SK-N-SH treated with all-trans-retinoic acid at 6 μM for 48 hours (cell line): Measurements from ENCODE around the gene ME1.
"Not testable (repeated sequence)": the region's sequence is repeated elsewhere in the genome, so short reads cannot be mapped to it uniquely, and the experiment has no call there.

Source experiments
- ATAC-seq: fragments of 200-7000 bp; cut with Tn5 transposase; 3 replicates; pipeline ENCODE4 v1.9.1; 2020; ENCODE audit warnings: mild to moderate bottlenecking, moderate library complexity
- ARNTL ChIP-seq: fragments of 450-650 bp; formaldehyde crosslinking; IDR thresholded peaks from 2 replicates; pipeline ENCODE4 v1.5.0; 2020; ENCODE audit warnings: low read depth, mild to moderate bottlenecking, moderate library complexity, borderline replicate concordance
- BACH2 ChIP-seq: fragments of 250-450 bp; sonication (Bioruptor Pico); IDR thresholded peaks from 2 replicates; pipeline ENCODE4 v1.9.0; 2021; ENCODE audit warnings: mild to moderate bottlenecking, borderline replicate concordance
- CSDC2 ChIP-seq: fragments of 250-450 bp; sonication (Bioruptor Pico); IDR thresholded peaks from 2 replicates; pipeline ENCODE4 v1.5.0; 2020; ENCODE audit warnings: mild to moderate bottlenecking, moderate library complexity
- ESRRG ChIP-seq: fragments of 250-450 bp; sonication (Bioruptor Pico); IDR thresholded peaks from 2 replicates; pipeline ENCODE4 v1.6.1; 2021; ENCODE audit warnings: mild to moderate bottlenecking
- ISL1 ChIP-seq: fragments of 250-450 bp; sonication (Bioruptor Pico); IDR thresholded peaks from 2 replicates; pipeline ENCODE4 v2.1.2; 2022; ENCODE audit warnings: mild to moderate bottlenecking, moderate library complexity
- OSR1 ChIP-seq: fragments of 250-450 bp; sonication (Bioruptor Pico); IDR thresholded peaks from 2 replicates; pipeline ENCODE4 v1.8.0; 2022; ENCODE audit warnings: moderate library complexity, mild to moderate bottlenecking, inconsistent platforms
- PPARA ChIP-seq: fragments of 250-450 bp; sonication (Bioruptor Pico); IDR thresholded peaks from 2 replicates; pipeline ENCODE4 v1.5.0; 2020; ENCODE audit warnings: mild to moderate bottlenecking, borderline replicate concordance
- RARB ChIP-seq: fragments of 250-450 bp; sonication (Bioruptor Pico); IDR thresholded peaks from 2 replicates; pipeline ENCODE4 v1.8.0; 2021; ENCODE audit warnings: mild to moderate bottlenecking, moderate library complexity
- SNAI2 ChIP-seq: fragments of 250-450 bp; sonication (Bioruptor Pico); IDR thresholded peaks from 2 replicates; pipeline ENCODE4 v1.5.0; 2020; ENCODE audit warnings: mild to moderate bottlenecking, moderate library complexity
- TCF4 ChIP-seq: fragments of 250-450 bp; sonication (Bioruptor Pico); IDR thresholded peaks from 2 replicates; pipeline ENCODE4 v1.8.0; 2021; ENCODE audit warnings: mild to moderate bottlenecking, moderate library complexity, borderline replicate concordance
- ZC3H10 ChIP-seq: fragments of 250-450 bp; sonication (Bioruptor Pico); IDR thresholded peaks from 2 replicates; pipeline ENCODE4 v1.5.1; 2021; ENCODE audit warnings: mild to moderate bottlenecking, moderate library complexity
- ZFP3 ChIP-seq: fragments of 250-450 bp; sonication (Bioruptor Pico); IDR thresholded peaks from 2 replicates; pipeline ENCODE4 v1.5.0; 2020; ENCODE audit warnings: mild to moderate bottlenecking, moderate library complexity
- ZNF565 ChIP-seq: fragments of 450-650 bp; formaldehyde crosslinking; conservative IDR thresholded peaks from 2 replicates; pipeline ENCODE4 v1.5.0; 2020; ENCODE audit warnings: low read depth, mild to moderate bottlenecking, moderate library complexity
- ZNF70 ChIP-seq: fragments of 450-650 bp; formaldehyde crosslinking; IDR thresholded peaks from 2 replicates; pipeline ENCODE4 v1.5.0; 2020; ENCODE audit warnings: mild to moderate bottlenecking, moderate library complexity
- ZNF8 ChIP-seq: fragments of 450-650 bp; formaldehyde crosslinking; IDR thresholded peaks from 2 replicates; pipeline ENCODE4 v1.5.0; 2020; ENCODE audit warnings: mild to moderate bottlenecking, moderate library complexity
- TF ChIP-seq, protein P1 (sequence below): fragments of 250-450 bp; sonication (Bioruptor Pico); IDR thresholded peaks from 2 replicates; pipeline ENCODE4 v1.5.1; 2021; ENCODE audit warnings: mild to moderate bottlenecking, moderate library complexity
- TF ChIP-seq, protein P2 (sequence below): fragments of 250-450 bp; sonication (Bioruptor Pico); IDR thresholded peaks from 2 replicates; pipeline ENCODE4 v1.8.0; 2021; ENCODE audit warnings: low read depth, mild to moderate bottlenecking, moderate library complexity, borderline replicate concordance
- TF ChIP-seq, protein P3 (sequence below): fragments of 250-450 bp; sonication (Bioruptor Pico); IDR thresholded peaks from 2 replicates; pipeline ENCODE4 v1.5.0; 2020; ENCODE audit warnings: mild to moderate bottlenecking, moderate library complexity
- TF ChIP-seq, protein P4 (sequence below): fragments of 250-450 bp; sonication (Bioruptor Pico); IDR thresholded peaks from 2 replicates; pipeline ENCODE4 v1.8.0; 2020; ENCODE audit warnings: mild to moderate bottlenecking, moderate library complexity, borderline replicate concordance

ME1 gene

DNA sequence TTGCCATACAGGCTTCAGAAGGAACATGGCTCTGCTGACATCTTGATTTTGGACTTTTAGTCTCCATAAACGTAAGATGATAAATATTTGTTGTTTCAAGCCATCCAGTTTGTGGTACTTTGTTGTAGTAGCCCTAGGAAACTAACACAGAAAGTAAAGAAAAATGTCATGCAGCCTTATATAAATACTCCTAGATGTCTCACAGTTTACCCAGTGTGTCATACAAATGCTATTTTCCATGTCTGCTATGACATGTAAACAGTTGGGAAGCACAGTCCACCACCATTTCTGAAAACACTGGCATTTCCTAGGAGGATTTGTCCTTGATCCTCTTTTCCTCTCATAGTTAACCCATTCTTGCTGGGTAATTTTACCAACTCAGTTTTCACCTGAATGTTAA lies 30.6 kb upstream of the ME1 start (continued):
- TF ChIP-seq, protein P1, sequence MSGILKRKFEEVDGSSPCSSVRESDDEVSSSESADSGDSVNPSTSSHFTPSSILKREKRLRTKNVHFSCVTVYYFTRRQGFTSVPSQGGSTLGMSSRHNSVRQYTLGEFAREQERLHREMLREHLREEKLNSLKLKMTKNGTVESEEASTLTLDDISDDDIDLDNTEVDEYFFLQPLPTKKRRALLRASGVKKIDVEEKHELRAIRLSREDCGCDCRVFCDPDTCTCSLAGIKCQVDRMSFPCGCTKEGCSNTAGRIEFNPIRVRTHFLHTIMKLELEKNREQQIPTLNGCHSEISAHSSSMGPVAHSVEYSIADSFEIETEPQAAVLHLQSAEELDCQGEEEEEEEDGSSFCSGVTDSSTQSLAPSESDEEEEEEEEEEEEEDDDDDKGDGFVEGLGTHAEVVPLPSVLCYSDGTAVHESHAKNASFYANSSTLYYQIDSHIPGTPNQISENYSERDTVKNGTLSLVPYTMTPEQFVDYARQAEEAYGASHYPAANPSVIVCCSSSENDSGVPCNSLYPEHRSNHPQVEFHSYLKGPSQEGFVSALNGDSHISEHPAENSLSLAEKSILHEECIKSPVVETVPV (CRISPR knock-in tag): no peak
- no peak for TF ChIP-seq ZC3H10

DNA sequence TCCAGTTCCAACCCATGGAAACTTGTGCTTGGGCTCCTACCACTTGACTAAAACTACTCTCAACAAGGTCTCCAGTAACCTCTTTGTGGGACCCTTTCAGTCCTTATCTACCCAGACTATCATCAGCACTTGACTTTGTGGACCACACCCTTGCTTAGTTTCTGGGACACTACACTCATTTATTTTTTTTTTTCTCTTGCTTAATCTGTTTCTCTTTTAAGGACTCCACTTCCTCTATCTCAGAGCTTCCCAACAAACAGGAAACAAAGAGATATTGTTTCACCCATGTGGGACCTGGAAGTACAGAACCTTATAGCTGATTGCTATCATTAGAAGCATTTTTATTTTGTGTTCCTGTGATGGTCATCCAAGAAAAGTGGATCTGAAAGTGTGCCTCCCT lies 28.8 kb upstream of the ME1 start:
- no peak for ATAC-seq

DNA sequence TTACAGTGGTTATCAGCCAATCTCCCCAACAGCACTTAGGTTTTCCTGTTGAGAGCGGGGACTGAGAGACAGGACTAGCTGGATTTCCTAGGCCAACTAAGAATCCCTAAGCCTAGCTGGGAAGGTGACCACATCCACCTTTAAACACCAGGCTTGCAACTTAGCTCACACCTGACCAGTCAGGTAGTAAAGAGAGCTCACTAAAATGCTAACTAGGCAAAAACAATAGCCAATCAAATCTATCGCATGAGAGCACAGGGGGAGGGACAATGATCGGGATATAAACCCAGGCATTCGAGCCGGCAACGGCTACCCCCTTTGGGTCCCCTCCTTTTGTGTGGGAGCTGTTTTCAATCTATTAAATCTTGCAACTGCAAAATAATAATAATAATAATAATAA lies 19.2 kb upstream of the ME1 start:
- not testable (repeated sequence) for ATAC-seq

More for the DNA sequence above, 28.8 kb upstream of the ME1 start:
- TF ChIP-seq ZC3H10 (no peak), ARNTL (no peak), CSDC2 (CRISPR knock-in tag) (no peak), OSR1 (no peak)

DNA sequence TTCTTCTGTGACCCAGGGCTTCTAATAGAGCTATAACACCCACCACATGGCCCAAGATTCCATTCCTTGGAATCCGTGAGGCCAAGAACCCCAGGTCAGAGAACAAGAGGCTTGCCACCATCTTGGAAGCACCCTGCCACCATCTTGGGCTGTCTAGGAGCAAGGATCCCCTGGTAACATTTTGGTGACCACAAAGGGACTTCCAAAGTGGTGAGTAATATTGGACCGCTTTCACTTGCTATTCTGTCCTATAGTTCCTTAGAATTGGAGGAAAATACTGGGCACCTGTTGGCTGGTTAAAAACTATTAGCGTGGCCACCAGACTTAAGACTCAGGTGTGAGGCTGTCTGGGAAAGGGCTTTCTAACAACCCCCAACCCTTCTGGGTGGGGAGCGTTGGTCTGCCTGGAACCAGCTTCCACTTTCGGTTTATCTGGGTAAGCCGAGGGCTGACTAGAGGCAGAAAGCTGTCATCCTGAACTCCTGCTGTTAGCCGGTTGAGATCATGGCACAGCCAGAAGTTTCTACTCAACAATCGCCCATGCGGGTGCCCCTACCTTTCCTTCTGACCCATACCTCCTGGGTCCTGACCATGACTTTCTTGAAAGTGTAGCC lies 13.3 kb upstream of the ME1 start:
- not testable (repeated sequence) for ATAC-seq

DNA sequence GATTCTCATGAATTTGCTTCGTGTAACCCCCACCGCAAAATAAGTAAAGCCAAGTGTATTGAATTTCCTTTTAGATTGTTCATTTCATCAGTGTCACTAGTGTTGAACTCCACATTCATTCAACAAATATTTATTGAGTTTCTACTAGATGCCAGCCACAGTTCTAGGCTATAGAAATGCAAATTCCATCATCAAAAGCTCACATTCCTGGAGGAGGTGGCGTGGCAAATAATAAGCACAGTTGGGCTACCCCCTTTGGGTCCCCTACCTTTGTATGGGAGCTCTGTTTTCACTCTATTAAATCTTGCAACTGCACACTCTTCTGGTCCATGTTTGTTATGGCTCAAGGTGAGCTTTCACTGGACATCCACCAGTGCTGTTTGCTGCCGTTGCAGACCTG lies 12.7 kb upstream of the ME1 start:
- ATAC-seq: no peak
- TF ChIP-seq, protein P2, sequence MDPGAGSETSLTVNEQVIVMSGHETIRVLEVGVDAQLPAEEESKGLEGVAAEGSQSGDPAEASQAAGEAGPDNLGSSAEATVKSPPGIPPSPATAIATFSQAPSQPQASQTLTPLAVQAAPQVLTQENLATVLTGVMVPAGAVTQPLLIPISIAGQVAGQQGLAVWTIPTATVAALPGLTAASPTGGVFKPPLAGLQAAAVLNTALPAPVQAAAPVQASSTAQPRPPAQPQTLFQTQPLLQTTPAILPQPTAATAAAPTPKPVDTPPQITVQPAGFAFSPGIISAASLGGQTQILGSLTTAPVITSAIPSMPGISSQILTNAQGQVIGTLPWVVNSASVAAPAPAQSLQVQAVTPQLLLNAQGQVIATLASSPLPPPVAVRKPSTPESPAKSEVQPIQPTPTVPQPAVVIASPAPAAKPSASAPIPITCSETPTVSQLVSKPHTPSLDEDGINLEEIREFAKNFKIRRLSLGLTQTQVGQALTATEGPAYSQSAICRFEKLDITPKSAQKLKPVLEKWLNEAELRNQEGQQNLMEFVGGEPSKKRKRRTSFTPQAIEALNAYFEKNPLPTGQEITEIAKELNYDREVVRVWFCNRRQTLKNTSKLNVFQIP: no peak
- TF ChIP-seq SNAI2 (CRISPR knock-in tag): no peak
- TF ChIP-seq, protein P1 (CRISPR knock-in tag): no peak
- no peak for TF ChIP-seq ZNF70 (CRISPR knock-in tag)
- TF ChIP-seq CSDC2 (CRISPR knock-in tag): no peak
- TF ChIP-seq, protein P3, sequence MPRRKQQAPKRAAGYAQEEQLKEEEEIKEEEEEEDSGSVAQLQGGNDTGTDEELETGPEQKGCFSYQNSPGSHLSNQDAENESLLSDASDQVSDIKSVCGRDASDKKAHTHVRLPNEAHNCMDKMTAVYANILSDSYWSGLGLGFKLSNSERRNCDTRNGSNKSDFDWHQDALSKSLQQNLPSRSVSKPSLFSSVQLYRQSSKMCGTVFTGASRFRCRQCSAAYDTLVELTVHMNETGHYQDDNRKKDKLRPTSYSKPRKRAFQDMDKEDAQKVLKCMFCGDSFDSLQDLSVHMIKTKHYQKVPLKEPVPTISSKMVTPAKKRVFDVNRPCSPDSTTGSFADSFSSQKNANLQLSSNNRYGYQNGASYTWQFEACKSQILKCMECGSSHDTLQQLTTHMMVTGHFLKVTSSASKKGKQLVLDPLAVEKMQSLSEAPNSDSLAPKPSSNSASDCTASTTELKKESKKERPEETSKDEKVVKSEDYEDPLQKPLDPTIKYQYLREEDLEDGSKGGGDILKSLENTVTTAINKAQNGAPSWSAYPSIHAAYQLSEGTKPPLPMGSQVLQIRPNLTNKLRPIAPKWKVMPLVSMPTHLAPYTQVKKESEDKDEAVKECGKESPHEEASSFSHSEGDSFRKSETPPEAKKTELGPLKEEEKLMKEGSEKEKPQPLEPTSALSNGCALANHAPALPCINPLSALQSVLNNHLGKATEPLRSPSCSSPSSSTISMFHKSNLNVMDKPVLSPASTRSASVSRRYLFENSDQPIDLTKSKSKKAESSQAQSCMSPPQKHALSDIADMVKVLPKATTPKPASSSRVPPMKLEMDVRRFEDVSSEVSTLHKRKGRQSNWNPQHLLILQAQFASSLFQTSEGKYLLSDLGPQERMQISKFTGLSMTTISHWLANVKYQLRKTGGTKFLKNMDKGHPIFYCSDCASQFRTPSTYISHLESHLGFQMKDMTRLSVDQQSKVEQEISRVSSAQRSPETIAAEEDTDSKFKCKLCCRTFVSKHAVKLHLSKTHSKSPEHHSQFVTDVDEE (CRISPR knock-in tag): no peak
- no peak for TF ChIP-seq ZFP3 (CRISPR knock-in tag)
- no peak for TF ChIP-seq OSR1
- no peak for TF ChIP-seq ZNF565
- TF ChIP-seq PPARA: no peak
- no peak for TF ChIP-seq ESRRG (CRISPR knock-in tag)

DNA sequence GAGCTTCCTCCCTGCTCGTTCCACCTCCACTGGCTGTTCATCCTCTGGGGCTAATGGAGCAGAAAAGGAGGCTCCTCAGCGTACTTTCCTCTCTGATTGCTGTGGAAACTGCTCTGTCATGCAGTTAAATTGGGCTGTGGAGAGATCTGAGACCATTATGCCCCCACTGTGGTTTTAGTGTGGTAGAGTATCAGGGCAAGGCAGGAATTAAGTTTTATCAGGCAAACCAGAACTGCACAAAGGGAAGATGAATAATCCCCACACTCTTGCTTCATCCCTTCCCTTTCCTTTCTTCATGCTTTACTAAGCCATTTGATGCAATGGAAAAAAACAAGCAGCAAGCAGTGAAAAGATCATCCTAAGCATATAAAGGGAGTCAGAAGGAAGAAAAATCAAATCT lies 11.9 kb upstream of the ME1 start:
- ATAC-seq: no peak
- TF ChIP-seq RARB (CRISPR knock-in tag) (no peak), TCF4 (CRISPR knock-in tag) (no peak), ZNF8 (CRISPR knock-in tag) (no peak), ESRRG (CRISPR knock-in tag) (no peak), BACH2 (CRISPR knock-in tag) (no peak), ISL1 (CRISPR knock-in tag) (no peak), ARNTL (no peak)
- TF ChIP-seq, protein P4, sequence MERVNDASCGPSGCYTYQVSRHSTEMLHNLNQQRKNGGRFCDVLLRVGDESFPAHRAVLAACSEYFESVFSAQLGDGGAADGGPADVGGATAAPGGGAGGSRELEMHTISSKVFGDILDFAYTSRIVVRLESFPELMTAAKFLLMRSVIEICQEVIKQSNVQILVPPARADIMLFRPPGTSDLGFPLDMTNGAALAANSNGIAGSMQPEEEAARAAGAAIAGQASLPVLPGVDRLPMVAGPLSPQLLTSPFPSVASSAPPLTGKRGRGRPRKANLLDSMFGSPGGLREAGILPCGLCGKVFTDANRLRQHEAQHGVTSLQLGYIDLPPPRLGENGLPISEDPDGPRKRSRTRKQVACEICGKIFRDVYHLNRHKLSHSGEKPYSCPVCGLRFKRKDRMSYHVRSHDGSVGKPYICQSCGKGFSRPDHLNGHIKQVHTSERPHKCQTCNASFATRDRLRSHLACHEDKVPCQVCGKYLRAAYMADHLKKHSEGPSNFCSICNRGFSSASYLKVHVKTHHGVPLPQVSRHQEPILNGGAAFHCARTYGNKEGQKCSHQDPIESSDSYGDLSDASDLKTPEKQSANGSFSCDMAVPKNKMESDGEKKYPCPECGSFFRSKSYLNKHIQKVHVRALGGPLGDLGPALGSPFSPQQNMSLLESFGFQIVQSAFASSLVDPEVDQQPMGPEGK: no peak
- TF ChIP-seq, all 23 proteins: peak for 0
